ENCODE measurements around the gene ATM.
A peak's percentile ranks its signal among the peaks of the same experiment; 100 is the strongest.
"Not testable (repeated sequence)": the region's sequence is repeated elsewhere in the genome, so short reads cannot be mapped to it uniquely, and the experiment has no call there.

ATM gene

DNA sequence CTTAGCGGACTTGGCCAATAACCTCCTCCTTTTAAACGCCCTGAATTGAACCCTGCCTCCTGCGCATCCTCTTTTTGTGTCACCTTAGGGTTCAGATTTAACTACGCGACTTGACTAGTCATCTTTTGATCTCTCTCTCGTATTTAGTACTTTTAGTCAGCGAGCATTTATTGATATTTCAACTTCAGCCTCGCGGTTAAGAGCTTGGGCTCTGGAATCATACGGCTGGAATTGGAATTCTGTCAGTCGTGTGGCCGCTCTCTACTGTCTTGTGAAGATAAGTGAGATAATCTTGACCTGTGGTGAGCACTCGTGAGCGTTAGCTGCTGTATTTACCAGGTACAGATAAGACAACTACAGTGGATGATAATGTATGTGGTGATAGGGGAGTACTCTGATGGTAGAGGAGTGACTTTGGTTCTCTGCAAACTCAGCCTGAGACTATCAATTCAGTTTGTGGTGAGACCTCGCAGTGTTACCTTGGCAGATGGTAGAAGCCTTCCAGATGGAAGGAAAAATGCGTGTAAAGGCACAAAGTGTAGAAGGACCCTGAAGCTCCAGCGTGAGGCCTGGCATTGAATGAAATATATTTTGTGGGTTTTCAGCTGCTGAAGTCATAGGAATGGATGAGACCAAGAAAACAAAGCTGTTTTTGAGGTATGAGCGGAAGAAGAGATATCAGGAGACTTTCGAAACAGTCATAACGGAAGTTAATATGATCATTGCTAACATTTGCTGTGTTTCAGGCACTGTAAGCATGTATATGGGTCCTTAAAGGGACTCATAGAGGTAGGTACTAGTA is 682 bp downstream of the ATM start:
- peak; percentile 35 for DNase-seq

DNA sequence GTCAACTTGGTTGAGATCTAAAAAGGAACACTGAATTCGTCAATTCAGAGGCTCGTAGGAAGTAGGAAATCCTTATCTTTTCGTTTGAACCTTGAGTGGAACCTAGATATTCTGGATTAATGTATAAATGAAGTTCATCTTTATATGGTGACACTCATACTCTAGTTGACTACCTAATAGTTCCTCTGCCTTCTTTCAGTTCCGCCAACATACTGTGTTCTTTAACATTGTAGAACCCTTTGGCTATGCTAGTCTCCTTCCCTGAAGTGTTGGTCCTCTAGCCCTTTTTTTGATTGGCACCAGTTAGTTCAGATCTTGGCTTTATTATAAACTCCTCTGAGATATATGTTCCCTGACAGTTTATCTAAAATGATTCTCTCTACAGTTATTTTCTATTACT is 1.5 kb downstream of the ATM start:
- DNase-seq = no peak

DNA sequence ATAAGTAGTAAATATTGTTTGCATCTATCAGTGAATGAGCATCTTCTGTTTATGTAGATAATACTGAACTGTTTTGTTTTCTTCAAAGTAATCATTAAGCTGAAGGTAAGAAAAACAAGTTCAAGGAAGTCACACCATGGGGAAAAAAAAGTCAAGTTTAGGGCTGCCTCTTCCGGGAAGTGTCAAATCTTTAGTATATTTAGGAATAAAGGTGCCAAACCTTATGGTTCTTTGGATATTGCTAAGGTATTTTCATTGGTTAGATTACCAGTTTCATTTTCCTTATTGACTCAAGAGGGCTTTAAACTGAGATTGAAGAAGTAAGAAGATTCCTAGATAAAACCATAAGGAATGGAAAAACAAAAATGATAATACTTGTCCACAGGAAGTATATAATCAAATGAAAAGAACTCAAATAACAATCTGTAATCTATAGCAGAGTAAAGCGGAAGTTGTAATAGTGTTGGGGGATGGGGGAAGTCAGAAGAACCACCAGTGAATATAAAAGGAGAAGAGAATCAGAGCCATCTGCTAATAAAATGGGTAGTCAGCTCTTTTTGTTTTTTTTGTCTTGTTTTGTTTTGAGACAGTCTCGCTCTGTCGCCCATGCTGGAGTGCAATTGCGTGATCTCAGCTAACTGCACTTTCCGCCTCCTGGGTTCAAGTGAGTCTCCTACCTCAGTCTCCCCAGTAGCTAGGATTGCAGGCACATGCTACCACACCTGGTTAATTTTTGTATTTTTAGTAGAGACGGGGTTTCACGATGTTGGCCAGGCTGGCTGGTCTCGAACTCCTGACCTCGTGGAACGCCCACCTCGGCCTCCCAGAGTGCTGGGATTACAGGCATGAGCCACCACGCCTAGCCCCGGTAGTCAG is 2.3 kb downstream of the ATM start:
- DNase-seq = no peak

DNA sequence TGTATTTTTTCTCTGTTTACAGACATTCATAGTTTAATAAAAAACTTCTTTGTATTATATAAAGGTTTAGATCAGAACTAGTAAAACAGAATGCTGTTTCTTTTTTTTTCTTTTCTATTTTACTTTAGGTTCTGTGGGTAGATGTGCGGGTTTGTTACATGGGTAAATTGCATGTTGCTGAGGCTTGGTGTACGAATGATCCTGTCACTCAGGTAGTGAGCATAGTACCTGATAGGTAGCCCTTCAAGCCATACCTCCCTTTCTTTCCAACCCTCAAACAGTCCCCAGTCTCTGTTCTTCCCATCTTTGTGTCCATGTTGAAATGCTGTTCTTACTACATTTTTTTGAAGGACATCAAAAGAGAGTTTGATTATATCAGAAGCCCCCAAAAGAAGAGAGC is 3.2 kb downstream of the ATM start:
- no peak for DNase-seq

DNA sequence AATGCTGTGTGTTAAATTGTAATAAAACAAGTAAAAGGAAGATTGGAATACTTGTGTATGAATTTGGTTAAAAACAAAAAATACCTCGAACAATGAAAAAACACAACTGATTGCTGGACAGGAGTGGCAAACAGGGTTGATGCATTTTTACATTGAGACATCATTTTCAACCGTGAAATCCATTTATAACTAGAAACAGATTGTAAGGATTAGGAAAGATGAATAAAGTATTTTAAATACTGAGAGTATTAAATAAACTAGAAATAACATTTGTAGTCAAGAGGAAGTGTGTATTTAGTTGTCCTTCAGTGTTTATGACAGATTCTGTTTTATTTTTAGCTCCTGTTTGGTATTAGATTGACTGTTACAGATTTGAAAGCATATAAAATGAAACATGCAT is 5.4 kb downstream of the ATM start:
- DNase-seq = no peak

DNA sequence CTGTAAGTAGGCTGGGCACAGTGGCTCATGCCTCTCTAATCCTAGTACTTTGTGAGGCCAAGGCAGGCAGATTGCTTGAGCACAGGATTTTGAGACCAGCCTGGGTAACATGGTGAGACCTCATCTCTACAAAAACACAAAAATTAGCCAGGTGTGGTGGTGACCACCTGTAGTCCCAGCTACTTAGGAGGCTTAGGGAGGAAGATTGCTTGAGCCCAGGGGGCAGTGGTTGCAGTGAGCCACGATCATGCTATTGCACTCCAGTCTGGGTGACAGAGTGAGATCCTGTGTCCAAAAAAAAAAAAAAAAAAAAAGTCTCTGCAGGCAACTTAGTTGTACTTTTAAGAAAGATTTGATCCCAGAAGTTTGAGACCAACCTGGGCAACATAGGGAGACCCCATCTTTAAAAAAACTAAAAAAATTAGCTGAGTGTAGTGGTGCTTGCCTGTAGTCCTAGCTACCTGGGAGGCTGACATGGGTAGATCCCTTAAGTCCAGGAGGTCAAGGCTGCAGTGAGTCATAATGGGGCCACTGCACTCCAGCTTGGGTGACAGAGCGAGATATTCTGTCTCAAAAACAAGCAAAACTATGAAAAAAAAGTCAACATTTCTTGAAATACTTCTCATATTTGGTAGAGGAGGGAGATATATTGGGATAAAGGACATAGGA is 10.5 kb downstream of the ATM start:
- no peak for DNase-seq

DNA sequence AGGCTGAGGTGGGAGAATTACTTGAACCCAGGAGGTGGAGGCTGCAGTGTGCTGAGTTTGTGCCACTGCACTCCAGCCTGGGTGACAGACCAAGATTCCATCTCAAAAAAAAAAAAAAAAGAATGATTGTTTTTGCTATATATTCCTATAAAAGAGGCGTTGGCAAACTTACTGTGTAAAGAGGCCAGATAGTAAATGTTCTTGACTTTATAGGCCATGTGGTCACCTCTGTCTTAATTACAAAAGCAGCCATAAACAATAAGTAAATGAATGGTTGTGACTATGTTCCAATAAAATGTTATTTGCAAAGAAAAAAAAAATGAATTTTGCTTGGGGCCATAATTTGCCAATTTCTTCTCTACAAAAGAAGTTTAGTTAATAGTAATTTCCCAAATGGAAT is 12.3 kb downstream of the ATM start:
- DNase-seq = no peak

DNA sequence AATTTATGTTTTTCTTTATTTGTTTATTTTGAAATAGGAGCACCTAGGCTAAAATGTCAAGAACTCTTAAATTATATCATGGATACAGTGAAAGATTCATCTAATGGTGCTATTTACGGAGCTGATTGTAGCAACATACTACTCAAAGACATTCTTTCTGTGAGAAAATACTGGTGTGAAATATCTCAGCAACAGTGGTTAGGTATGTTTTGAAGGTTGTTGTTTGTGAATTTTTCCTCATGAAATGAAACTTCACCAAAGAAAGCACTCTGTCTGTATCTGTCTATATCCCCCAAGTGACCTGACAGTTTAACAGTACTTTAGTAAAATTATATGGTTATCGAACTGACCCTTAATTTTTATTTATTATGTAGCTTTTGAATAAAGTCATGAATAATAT is 12.8 kb downstream of the ATM start:
- DNase-seq = no peak

DNA sequence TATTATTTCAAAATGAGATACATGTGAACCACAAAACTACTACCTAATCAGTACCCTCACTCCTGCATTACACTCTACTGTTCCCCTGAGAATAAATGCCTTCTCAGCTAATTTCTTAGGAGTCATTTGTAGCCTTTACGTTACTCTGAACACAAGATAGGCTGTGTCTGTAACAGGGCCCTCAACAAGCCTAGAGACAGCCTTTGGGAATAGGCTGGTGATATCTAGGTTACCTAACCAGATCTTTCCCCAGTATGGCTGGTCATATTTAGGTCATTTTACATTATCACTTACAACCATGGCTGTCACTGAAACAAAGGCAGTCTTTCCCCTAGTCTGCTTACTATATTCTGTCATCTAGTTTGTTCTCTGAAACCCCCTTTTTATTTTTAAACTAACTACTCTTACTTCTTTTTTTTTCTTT is 14.2 kb downstream of the ATM start:
- DNase-seq = no peak

DNA sequence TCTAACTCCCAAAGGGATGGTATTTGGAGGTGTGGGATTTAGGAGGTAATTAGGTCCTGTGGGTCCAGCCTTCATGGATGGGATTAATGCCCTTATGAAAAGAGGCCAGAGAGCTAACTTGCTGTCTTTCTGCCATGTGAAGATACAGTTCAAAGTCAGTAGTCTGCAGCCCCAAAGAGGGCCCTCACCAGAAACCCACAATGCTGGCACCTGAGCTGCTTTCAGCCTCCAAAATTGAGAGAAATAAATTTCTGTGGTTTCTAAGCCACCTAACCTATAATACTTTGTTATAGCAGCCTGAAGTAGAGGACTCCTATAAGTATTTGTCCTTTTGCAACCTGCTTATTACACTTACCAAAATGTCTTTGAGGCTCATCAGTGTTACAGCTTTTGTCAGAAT is 16.2 kb downstream of the ATM start:
- no peak for DNase-seq

DNA sequence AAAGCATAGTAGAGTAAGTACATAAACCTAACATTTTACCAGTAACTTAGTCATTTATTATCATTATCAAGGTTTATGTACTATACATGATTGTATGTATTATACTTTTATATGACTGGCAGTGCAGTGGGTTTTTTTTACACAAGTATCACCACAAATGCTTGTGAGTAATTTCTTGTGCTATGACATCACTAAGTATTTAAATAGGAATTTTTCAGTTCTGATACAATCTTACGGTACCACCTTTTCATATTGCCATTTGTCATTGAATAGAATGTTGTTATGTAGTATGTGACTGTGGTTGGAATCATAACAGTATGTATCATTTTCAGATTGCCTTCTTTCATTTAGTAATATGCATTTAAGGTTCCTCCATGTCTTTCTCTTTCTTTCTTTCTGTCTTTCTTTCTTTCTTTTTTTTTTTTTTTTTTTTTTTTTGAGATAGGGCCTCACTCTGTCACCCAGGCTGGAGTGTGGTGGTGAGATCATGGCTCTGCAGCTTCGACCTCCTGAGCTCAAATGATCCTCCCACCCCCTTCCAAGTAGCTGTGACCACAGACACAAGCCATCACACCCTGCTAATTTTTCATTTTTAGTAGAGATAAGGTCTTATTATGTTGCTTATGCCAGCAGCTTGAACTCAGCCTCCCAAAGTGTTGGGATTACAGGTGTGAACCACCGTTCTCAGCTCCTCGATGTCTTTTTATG is 18.6 kb downstream of the ATM start:
- no peak for DNase-seq

DNA sequence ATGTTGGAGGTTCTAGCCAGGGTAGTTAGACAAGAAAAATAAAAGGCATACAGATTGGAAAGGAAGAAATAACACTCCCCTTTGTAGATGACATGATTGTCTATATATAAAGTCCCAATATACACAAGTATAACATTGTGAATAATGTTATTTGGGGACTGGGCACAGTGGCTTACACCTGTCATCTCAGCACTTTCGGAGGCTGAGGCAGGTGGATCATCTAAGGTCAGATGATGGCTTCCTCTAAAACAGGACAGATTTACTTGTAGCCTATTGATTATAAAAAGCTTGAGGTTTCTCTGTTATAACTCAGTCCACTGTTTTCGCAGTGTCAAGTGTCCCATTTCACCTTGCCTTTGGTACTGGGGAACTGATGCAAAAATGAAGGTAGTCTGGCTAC is 19.6 kb downstream of the ATM start:
- no peak for DNase-seq

DNA sequence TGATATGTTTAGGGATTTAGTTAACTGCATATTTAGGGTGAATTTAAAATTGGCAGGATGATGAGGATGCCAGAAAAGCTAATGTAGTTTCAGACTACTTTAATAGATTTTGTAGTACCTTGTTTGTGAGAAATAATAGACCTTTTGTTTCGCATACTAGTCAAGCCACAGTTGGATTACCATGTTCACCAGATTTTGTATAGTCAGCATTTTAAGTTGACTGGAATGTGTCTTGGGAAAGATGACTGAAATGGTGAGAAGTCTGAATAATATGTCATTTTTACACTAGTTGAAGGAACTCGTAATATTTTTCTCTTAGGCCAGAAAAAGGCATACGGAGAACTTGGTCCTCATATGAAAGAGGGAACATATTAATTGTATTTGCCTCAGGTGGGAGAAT is 23.4 kb downstream of the ATM start:
- no peak for DNase-seq

DNA sequence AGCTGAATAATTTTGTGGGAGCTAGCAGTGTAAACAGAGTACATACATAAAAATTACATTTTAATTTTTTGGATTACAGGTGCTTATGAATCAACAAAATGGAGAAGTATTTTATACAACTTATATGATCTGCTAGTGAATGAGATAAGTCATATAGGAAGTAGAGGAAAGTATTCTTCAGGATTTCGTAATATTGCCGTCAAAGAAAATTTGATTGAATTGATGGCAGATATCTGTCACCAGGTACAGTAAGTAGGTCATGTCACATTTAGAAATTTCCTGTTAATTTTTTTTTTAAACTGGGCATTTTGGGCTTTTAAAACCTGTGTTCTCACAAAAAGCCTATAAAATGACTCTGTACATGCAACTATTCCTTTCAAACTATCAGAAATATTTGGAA is 24.0 kb downstream of the ATM start:
- no peak for DNase-seq

DNA sequence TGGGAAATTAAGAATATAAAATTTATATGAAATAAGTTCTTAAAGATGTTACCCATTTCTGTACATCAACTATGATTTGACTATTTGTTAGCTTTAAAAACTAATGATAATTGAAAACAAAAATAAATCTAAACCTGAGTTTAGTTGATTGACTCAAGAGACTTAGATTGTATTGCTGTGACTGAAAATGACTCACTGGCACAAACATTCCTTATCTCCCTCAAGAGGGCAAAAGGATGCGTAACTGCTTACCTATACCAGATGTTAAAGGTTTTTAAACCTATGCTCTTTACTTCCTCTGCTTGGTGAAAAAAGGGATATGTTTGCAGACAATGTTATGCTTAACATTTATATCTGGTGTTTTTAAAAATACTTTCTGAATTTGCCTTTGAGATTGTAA is 30.3 kb downstream of the ATM start:
- no peak for DNase-seq

DNA sequence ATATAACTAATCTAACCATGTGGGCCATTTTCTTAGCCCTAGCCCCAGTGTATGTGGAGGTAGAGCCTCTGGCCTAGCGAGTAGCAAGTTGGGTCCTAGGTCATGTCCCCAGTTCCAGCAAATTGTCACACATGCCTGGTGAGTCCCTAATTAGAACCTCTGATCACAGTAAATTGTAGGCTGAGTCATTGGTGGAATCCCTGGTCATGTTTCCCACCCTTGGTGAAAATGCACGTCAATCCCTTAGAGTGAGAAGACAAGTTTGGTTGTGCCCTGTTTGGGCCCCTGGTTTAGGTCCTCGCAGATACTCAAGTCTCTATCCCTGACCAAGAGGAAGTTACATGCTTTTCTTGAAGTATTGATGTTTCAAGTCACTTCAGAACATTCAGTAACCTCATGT is 46.7 kb downstream of the ATM start:
- DNase-seq = no peak

DNA sequence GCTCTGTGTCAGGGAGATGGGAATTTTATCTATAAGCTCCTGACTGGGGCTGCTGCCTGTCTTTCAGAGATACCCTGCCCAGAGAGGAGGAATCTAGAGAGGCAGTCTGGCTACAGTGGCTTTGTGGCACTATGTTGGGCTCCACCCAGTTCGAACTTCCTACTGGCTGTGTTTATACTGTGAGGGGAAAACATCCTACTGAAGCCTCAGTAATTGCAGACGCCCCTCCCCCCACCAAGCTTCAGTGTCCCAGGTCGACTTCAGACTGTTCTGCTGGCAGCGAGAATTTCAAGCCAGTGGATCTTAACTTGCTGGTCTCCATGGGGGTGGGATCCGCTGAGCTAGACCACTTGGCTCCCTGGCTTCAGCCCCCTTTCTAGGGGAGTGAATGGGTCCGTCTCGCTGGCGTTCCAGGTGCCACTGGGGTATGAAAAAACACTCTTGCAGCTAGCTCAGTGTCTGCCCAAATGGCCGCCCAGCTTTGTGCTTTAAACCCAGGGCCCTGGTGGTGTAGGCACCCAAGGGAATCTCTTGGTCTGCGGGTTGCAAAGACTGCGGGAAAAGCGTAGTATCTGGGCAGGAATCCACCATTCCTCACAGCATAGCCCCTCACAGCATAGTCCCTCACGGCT is 54.2 kb downstream of the ATM start:
- not testable (repeated sequence) for DNase-seq

DNA sequence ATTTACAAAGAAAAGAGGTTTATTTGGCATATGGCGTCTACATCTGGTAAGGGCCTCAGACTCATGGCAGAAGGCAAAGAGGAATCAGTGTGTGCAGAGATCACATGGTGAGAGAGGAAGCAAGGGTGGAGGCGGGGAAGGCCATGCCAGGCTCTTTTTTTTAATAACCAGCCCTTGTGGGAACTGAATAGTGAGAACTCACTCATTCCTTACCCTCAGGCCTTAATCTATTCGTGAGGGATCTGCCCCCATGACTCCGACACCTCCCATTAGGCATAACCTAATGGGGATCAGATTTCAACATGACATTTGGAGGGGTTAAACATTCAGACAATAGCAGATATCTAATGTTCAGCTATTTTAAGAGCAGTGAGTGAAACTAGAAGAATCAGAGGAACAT is 55.7 kb downstream of the ATM start:
- no peak for DNase-seq

DNA sequence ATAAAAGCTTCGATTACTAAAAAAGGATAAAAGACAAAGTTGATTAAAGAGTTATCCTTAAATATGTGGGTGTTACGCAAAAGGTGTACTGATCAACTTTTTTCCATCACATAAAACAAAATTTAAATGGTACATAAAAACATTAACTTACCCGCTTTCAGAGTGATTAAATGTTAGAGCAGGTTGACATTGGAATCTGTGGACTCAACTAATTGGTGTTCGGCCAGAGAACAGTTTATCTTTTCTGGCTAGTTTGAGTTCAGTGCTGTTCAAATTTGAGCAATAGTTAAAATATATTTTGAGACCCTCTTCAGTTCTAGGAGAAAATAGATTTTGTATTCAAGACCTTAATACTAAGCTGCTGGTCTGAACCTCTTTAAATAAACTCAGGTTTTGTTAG is 56.1 kb downstream of the ATM start:
- no peak for DNase-seq

DNA sequence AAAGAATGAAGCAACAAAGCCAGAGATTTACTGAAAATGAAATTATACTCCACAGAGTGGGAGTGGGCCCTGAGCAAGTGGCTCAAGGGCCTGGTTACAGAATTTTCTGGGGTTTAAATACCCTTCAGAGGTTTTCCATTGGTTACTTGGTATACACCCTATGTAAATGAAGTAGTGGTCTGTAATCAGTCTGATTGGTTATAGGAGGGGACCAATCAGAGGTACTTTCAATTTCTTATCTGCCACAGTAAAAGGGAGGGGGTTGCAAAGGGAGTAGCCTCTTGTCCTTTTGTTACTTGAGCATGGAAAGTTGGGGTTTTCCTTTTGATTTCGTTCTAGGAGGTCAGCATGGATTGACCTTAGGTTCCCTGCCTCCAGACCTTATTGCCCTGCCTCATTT is 63.5 kb downstream of the ATM start:
- no peak for DNase-seq

DNA sequence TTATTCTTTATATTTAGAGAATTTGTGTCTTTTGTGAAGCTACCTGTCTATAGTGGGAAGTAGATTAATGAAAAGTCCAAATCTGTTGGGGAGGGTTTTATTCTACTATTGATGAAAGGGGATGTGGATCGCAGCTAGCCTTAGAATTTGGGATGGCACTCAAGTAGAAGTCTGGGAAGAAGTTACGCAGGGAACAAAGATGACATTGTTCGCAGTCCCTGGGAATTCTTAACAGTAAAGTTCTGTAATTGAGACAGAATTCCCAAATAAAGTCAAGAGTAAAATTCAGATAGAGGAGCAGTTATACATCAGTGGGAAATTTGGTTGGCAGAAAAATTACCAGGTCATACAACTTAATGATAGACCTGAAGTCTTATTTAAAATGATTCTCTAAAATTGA is 64.1 kb downstream of the ATM start:
- no peak for DNase-seq

DNA sequence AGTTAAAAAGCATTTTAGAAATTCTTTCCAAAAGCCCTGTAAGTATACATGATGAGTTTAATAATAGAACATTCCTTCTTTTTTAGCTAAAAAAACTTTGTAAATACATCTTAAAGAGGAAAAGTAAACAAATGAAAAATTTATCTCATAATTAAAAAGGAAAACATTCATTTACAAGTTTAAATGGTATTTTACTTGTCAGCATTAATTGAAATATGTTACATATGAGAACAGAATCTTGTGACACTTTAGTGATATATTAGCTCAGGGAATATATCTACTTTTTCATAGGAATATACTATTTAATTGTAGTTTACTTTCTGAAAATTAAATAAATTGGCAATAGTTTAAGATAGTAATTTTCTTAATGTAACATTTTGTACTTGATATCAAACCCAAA is 66.2 kb downstream of the ATM start:
- not testable (repeated sequence) for DNase-seq

DNA sequence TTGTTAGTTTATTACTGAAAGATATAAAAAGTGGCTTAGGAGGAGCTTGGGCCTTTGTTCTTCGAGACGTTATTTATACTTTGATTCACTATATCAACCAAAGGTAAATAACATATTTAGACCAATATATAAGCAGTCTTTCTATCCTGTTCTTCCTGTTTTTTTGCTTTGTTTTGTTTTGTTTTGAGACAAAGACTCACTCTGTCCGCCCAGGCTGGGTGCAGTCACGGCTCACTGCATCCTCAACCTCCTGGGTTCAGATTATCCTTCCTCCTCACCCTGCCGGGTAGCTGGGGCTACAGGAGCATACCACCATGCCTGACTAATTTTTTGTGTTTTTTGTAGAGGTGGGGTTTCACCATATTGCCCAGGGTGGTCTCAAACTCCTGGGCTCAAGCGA is 66.8 kb downstream of the ATM start:
- DNase-seq = peak; percentile 32

Data from kidney glomerular epithelial cell (primary cell).